HG03196 (cell line): ENCODE data around the gene NAT8L.

Source experiments
- ATAC-seq: cut with Tn5 transposase; IDR thresholded peaks from one replicate; pipeline ENCODE4 v1.9.1; 2021; ENCODE audit not compliant: unreplicated experiment

Gene NAT8L

DNA sequence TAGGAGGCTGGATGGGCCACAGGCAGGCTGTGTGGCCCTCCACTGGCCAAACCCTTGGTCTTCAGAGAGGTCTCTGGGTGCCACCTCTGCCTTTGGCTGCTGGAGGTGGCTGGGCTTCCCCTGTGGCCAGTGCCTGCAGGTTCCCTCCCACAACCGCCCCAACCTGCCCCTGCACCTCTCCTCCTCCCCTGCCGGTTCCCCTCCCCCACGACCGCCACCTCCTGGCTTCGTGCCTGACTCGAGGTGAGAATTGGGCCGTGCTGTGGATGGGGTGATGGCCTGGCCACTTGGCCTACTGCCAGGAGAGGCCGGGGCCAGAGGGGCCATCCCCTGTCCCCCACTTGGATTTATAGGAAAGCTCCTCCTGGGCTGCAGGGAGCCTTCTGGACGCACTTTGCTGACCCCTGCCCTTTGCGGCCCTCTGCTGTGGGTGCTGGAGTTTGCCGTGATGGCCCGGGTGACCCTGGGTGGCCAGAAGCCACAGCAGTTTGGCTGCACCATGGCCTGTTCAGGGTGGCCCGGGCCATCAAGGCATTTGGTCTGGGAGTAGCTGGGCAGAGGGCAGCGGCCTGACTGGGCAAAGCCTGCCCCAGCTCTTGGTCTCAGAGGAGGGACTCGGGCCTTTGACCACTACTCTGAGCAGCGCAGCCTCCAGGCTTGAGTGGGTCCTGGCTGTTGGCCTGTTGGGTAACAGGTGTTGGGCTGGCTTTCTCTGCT lies 3.8 kb downstream of the NAT8L start:
- ATAC-seq, result no peak

DNA sequence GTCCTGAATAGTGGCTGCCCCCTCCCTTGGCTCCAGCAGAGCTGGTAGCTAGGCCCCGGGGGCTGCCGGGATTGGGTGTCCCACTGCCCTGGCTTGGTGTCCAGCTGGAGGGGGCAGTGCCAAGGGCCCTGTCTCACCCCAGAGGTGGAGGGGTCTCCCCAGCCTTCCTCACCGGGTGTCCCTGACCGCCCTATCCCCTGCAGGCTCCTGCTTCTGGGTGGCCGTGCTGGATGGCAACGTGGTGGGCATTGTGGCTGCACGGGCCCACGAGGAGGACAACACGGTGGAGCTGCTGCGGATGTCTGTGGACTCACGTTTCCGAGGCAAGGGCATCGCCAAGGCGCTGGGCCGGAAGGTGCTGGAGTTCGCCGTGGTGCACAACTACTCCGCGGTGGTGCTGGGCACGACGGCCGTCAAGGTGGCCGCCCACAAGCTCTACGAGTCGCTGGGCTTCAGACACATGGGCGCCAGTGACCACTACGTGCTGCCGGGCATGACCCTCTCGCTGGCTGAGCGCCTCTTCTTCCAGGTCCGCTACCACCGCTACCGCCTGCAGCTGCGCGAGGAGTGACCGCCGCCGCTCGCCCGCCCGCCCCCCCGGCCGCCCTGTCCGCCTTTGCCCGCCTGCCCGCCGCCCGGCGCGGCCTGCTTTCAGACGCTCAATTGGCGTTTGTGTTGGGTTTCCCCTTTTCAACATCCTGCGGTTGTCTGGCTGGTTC lies 4.6 kb downstream of the NAT8L start:
- no peak for ATAC-seq

DNA sequence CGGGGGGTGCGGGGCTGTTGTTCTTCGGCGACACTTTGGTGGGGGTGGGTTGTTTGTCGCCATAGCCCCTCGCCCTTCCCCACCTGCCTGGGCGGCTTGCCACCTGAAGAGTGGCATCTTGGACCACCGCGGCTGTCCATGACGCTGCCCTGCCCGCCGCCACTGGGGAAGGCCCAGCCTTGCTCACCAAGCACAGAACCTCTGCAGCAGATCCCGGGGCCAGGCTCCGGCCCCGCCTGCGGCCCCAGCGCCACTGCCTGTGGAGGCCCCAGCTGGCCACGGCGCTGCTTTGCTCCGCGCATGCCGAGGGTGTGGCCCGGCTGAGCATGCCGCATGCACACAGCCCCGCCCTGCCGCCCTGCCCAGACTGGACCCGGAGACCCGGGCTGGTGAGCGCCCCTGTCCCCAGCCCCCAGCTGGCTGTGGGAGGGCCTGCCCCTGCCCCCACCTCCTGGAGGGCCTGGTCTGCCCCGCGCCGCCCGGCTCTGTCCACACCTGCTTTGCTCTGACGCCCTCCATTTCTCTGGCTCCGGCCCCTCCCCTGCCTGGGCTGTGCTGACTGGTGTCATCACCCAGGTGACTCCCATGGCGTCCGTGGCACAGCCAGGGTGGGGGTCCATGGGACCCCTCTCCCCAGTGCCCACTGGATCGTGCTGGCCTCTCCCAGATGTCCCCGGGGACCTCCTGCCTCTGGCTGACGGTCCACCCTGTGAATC lies 5.3 kb downstream of the NAT8L start:
- no peak for ATAC-seq

DNA sequence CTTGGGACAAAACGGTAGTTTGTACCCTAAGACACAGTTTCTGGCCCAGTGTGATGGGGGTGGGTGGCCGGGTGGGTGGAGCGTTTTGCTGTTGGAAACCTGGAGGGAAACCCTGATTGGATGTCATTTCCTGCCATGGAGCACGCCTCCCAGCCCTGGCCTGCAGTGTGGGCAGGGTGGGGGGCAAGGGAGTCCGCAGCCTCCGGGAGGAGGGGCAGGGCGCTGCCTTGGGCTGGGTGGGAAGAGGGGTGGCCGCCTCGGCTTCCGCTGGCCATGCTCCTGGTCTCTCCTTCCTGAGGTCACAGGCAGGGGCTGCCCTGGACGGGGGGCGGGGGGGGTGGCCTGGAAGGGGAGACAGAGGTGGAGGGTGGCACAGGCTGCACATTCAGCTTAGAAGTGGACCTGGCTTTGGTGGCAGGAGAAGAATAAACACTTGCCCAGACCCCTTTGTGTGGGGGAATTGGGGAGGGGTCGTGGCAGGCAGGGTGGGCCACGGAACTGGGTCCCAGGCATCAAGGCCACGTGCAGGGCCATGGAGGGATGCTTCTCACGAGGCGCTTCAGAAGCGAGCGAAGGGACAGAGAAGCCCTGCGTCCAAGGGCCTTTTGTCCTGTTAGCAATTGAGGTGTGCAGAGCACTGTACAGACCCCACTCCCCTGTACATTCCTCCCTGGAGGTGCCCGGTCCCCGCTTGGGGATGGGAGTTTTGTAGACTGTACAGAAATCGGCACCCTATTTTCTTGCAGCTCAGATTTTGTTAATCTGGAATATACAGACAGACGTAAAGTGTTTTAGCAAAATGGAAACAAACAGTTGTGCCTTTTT lies 6.2 kb downstream of the NAT8L start:
- ATAC-seq, result no peak

DNA sequence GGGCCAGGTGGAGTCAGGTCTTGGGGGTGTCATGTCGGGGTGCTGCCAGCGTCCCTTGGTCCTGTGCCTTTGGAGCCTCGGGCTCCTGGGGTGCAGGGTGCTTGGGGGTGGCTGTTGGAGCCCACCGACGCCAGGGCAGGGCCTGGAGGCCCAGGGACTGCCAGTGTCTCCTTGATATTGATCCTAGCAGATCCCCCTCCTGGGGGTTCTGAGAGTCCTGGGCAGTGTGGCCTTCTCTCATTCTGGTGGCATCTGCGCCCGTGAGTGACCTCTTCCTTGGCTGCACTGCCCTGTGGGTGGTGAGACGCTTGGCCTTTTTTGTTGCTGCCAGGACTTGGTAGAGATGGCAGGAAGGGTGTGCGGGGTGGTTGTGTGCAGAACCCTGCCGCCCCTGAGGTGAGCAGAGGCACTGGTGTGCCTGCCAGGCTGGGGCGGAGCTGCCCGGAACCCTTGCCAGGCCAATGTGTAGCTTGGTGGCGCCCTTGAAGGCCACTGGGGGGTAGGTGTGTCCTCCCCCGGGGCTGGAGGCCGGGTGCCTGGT lies 7.0 kb downstream of the NAT8L start:
- no peak for ATAC-seq

DNA sequence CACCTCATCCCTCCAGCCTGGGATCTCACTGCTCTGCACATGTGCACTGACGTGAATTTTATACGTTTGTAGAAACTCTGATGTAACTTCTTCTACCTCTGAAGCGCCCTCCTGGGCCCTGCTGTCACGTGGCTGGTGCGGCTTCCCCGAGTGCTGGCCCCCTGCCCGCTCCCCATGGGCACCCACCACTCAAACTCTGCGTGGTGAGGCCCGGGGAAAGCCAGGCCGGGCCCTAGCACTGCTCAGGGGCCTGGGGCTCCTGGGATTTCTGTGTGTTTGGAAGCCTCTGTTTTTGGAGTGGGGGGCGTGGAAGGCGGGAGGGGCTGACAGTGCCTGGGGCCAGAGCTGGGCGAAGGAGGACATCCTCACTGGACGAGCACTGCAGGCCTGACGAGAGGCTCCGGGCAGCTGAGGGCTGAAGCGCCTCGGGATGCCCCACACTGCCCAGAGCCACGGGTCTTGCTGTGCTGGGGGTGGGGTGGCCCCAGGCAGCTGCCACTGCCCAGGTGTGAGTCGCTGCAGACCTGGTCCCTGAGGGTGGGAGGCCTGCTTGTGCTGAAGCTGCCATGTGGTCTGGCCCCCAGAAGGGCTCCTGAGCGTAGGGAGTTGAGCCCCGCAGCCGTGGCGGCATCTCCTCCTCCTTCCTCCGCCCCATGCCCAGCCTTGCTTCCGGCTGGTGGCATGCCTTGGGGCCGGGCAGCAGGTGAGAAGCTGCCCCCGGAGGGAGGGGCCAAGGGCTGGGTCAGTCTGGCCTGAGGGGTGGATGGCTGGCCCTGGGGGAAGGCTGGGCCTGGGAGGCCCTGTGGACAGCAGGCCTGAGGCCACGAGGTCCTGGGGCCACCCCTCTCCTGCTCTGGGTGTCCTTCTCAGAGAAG lies 7.7 kb downstream of the NAT8L start:
- no peak for ATAC-seq

DNA sequence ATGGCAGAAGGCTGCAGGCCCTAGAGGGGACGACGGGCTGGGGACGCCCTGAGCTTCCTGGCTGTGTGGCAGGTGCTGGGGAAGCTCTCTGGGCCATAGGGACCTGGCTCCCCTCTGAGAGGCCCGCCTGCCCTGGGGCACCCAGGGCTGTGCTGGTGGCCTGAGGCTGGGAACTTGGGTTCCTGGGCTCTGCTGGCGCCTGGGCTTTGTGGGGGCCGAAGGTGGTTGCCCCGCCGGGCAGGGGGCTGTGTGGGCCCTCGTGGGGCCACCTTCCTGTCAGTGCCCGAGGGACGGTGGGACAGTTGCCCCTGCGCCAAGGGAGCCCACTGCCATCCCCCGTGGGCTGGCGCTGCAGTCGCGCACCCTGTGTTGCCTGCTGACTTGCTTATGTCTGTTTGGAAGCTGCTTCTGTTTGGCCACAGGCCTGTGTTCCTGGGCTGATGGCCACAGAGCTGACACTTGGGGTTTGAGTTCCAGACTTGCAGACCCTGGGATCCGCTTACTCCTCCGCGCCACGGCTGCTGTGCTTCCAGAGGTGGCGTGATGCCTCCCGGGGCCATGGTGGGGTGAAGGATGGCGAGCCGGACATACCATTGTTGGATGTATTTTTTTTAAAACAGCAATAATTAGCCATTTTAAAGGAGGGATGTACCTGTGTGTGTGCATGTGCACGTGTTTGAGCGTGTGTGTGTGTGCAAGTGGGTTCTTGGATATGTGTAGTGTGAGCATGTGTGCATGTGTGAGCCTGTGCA lies 8.5 kb downstream of the NAT8L start:
- ATAC-seq, result no peak

DNA sequence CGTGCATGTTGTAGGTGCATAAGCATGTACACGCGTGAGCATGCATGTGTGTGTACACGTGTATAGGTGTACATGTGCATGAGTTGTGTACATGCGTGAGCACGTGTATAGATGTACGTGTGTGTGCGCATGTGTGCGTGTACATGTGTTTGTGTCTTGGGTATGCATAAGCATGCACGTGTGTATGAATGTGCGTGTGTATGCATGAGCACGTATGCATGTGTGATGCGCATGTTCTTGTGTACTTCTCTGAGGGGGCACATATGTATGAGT lies 9.0 kb downstream of the NAT8L start:
- ATAC-seq, result no peak

DNA sequence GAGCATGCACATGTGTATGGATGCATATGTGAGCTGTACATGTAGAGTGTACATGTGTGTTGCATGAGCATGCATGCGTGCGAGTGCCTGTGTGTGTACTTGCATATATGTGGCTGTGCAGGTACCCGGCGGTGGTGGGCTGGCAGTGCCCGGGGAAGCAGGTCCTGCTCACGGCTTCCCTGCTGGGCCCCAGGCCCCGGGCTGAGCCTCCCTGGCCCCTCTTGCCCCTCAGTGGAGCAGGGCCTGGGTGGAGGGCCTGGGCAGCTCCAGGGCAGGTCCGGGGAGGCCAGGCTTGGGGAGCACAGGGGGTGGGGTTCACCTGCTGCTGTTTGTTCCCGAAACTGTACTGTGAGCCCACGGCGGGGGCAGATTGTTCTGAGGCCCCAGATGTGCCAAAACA lies 9.4 kb downstream of the NAT8L start:
- ATAC-seq, result no peak

DNA sequence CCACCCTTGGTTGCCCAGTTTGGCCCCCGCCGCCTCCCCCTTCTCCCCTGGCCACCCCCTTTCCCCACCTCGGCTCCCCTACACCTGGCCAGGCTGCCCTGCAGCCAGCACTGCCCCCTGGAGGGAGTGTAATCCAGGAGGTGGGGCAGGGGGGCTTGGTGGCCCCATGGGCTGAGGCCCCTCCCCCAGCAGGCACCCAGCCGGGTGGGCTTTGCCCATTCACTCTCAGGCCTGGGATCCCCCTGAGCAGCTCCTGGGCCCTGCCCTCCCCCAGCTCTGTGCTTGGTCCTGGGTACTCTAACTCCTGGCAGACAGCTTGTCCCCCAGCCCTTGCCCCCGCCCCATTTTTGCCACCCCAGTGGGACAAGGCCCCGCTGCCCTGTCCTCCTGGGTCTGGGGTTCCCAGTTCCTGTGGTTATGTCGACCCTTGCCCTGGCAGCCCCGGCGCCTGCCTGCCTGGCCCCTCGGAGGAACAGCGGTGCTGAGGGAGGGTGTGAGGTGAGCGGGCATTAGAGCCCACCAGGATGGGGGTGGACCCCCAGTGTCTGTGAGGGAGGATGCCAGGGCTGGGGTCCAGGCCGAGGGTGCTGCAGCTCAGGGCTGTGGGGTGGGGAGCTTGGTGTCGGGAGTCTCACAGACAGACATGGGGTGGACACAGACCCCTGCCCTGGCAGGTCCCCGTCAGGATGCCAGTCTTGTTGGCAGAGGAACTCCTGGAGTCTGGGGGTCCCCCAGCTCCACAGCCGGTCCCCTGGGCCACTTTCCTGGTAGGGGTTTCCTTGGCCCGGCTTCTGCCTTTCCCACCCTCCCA lies 10.2 kb downstream of the NAT8L start:
- no peak for ATAC-seq

DNA sequence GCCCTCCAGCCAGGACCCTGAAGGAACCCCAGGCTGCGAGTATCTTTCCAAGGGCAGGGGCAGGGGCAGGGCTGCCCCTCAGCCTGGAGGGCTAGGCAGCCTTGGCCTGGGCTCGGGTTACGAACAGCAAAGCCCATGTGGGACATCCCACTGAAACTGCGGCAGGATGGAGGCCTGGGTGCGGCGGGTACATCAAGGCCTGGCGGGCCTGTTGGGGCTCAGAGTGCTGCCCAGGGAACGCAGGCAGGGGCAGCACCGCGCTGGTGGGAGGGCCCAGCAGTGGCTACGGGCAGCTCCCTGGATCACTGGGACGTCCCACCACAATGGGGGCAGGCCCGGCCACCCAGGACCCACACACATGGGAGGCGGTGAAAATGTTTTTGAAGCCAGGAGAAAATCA lies 10.9 kb downstream of the NAT8L start:
- ATAC-seq, result no peak

DNA sequence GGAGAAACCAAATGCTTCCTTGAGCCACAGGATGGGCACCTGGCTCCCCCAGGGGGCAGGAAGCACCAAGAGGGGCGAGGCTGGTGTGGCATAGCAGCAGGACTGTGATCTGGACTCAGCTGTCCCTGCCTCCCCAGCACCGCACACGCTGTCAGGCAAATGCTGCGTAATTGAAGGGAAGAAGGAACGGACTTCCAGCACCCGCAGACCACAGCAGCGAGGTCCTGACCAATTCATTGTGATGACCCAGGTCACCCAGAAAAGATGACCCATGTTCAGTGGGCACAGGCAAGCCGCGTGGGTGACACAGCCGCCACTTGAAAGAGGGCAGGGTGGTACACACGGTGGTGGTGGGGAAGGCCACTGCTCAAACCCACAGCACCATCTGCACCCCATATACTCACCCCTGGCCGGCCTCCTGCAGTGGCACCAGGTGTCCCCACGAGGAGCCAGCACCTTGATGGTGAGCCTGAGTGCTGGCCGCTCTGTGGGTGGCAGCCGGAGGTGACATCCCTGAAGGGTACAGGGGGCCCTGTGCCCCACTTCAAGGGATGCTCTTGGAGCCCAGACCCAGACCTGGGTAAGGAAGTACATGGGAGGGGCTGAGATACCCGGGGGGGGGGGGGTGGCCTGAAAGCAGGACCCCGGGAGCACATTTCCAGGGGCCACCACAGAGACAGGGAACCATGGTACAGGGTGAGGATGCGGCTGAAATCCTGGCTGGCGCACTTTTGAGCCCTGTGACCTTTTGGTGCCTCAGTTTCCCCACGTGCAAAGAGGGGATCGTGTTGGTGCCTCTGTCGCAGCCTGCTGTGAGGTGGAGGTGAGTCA lies 11.5 kb downstream of the NAT8L start:
- no peak for ATAC-seq

DNA sequence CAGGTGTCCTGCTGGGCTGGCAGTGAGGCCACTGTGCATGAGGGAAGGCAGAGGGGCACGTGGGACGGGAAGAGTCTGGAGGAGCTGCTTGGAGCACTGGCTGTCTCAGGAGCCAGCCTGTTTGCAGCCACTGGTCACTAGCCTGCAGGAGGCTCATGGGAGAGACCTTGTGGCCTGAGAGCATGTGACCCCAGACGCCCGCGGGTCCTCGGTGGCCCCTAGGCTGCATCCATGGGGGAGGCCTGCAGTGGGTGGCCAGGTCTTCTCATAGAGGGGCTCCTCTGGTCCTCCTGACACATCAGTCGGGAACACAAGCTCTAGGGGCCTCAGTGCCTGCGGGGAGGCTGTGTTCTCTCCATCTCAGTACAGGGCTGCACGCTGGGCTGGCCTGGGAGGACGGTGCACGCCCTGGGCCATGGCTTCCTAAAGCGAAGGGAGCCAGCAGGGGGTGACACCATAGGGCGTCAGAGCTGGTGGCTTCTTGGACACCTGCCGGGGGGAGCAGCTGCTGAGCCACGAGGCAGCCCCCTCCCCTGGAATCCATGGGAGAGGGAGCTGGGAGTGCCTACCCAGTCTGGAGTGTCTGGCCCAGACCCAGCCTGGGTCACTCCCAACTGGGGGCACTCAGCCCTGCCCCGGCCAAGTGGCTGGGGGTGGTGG lies 12.3 kb downstream of the NAT8L start:
- no peak for ATAC-seq

DNA sequence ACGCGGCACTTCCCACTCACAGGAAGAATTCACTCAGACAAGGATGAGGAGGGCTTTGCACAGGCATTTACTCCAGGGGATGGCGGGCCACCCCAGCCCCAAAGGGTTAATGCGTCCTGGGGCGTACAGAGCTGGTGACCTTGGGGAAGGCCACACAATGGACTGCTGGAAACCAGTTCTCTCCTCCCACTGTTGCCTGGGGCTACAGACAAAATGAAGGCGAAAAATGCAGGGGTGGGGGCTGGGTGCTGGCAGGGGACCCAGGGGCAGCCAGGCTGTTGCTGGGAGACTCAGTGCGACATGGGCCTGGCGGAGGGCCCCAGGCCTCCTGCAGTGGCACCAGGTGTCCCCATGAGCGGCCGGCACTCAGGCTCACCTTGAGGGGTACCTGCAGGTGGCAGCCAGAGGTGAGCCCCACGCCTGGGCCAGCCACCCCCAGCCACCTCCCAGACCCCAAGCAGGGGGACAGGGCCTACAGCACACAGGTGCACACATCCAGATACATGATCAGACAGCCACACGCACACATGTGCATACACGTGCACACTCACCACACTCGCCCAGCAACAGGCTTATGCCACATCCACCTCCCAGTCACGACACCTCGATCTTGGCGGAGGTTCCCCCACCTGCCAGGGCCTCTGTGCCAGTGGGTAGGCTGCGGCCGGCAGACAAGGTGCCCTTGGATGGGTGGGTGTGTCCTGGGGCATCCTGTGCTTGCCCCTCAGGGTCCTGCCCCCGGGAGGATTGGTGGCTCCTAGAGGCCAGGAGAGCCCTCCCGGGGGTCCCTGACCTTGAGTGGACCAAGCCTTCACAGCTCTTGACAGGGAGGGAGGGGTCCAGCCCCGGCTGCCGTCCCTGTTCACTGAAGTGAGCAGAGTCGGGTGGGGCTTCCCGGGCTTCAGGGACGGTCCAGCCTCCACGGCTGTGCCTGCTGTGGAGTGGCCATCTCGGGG lies 13.1 kb downstream of the NAT8L start:
- no peak for ATAC-seq

DNA sequence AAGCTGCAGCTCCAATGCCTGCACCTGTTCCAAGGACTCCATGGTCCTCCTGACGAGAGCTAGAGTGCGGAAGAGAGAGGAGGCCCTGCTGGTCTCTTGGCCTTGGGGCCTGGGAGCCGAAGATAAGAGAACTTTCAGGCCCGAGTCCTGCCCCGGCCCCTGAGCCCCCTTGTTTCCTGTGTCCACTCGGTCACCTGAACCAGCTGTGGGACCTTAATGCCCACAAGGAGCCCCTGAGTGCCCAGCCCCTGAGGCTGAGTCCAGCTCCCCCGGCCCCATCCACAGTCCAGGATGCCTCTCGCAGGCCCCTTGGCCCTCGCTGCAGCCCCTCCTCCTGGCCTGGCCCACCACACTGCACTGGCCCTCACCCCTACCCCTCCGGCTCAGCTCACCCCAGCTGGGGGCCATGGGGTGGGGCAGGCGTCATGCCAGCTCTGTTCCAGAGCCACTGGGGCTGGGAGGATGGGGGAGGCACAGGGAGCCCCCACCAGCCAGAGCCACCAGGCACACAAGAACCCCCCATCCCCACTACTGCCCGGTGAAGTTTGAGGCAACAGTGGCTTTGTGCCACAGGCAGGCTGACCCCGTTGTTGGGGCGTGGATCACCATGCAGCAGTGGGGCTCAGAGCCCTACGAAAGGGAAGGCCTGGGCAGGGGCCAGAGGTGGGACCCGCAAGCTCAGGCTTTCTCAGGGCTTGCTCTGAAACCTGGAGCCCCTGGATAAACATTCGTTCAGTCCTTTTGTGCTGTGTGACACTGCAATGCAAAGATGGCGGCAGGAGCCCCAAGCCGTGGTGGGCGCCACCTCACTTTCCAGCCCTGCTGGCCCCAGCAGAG lies 14.1 kb downstream of the NAT8L start:
- ATAC-seq, result no peak
